HG03442 (cell line): ENCODE results near the gene HLA-A.
"Not testable (repeated sequence)": the region's sequence is repeated elsewhere in the genome, so short reads cannot be mapped to it uniquely, and the experiment has no call there.

Experiments
- ATAC-seq: cut with Tn5 transposase; IDR thresholded peaks from one replicate; pipeline ENCODE4 v1.9.1; 2021; ENCODE audit warnings: mild to moderate bottlenecking, moderate library complexity; ENCODE audit not compliant: unreplicated experiment

The HLA-A gene

GRCh38 chr6:29958921-29959320 is 16.6 kb downstream of the HLA-A start:
- no peak for ATAC-seq

- no peak for ATAC-seq
Measured at GRCh38 chr6:29959467-29959866, 17.1 kb downstream of the HLA-A start.

GRCh38 chr6:29961966-29962365 is 19.6 kb downstream of the HLA-A start:
- ATAC-seq, result no peak

DNA sequence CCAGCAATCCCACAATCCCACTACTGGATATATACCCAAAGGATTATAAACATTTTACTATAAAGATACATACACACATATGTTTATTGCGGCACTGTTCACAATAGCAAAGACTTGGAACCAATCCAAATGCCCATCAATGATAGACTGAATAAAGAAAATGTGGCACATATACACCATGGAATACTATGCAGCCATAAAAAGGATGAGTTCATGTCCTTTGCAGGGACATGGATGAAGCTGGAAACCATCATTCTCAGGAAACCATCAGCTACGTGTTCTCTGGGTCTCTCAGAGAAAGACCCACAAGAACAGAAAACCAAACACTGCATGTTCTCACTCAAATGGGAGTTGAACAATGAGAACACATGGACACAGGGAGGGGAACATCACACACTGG is 21.4 kb downstream of the HLA-A start:
- ATAC-seq, result not testable (repeated sequence)

GRCh38 chr6:29964518-29964886 is 22.2 kb downstream of the HLA-A start:
- no peak for ATAC-seq

GRCh38 chr6:29964887-29965562 is 22.7 kb downstream of the HLA-A start:
- peak; percentile 87 for ATAC-seq

GRCh38 chr6:29965563-29965872 is 23.2 kb downstream of the HLA-A start:
- no peak for ATAC-seq

DNA sequence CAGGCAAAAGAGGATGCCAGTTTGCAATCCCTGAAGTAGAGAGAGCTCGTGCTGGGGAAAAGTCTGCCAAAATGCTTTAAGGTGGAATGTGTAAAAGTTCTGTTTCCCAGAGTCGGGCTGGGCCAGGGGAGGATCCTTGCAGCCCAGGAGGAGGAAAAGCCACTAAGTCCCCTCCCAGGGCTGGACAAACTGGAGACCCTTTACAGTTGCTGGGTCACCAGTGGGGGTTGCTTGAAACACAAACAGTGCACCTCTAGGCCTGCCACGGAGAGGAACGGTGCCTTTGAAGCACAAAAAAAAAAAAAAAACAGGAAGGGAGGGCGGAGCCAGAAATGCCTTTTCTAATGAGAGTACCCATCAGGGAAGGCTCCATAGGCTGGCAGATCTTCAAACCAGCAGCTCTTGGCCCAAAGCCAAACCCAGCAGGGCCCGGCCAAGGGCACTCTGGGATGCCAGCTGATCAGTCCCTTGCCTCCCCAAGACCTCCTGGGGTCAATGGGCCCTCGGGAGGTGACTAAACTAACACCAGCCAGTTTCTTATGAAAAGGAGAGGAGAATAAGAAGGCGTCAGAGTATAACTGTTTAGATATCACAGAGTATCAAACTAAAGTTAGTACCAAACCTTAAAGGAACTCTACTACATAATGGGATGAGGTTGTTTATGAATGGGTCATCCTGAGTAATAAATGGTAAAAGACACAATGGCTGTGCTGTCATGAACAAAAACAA is 23.7 kb downstream of the HLA-A start:
- ATAC-seq, result no peak

DNA sequence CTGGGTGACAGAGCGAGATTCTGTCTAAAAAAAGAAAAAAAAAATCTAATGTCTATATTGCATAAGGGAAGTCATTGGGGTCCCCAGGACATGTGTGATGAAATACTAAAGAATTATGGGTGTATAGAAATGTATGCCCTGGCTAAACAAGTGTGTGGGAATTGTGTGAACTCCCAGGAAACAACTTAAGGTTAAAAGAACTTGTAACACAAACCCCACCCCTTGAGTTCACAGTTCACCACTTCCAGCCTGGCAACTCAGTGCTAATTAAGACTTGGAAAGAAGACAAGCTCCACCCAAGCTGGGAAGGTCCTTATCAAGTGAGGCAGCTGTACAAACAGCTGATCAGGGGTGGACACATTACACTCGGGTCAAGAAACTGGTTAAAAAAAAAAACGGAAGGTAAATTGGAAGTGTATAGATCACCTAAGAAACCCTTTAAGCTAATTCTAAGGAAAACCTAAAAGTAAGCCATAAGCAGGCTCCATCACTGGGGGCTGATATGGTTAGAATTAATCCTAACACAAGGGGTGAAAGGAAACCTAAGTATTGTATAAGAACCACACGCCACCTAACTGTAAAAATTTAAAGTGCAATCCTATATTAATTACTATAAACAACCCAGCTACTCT is 25.2 kb downstream of the HLA-A start:
- ATAC-seq, result no peak

DNA sequence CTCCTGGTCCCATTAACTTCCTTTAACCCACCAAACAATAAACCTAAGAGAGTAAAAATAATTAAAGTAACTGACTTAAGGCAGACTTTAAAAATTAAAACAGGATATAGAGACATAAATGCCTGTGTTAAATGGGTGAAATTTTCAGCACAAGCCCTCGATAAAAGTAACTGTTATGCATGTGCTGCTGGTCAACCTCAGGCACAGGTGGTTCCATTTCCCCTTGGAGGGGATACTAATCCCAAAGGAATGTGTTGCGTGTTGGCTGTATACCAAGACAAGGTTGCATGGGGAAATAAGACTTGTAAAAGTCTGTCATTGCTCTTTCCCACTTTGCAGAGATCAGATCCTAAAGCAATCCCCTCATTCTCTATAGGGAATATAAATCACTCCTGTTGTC is 25.8 kb downstream of the HLA-A start:
- no peak for ATAC-seq

DNA sequence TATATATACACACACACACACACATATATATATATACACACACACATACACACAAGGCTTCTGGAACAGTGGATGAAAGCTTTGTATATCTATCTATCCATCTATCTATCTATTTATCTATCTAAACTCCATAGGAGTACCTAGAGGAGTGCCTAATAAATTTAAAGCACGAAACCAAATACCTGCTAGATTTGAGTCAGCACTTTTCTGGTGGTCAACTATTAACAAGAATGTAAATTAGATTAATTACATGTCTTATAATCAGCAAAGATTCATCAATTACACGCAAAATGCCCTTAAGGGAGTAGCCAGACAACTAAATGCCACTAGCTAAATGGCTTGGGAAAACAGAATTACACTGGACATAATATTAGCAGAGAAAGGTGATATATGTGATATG is 26.6 kb downstream of the HLA-A start:
- no peak for ATAC-seq

DNA sequence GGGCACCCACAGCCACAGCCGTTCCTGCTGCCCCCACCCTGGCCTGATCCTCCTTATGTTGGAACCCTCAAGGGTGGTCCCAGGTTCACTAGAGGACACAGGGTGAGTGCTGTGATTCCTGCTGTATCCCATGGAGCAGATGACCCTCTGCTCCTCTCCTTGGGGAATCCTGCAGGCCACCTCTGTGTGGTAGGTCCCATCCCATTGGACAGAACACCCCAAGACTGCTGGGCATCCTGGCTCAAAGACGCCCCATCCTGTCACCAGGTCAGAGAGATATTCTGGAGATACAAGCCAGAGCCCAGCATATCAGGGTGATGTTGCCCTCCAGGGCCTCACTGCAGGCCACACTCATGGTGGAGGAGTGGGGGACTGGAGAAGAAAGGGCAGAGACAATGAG is 28.4 kb downstream of the HLA-A start:
- no peak for ATAC-seq

DNA sequence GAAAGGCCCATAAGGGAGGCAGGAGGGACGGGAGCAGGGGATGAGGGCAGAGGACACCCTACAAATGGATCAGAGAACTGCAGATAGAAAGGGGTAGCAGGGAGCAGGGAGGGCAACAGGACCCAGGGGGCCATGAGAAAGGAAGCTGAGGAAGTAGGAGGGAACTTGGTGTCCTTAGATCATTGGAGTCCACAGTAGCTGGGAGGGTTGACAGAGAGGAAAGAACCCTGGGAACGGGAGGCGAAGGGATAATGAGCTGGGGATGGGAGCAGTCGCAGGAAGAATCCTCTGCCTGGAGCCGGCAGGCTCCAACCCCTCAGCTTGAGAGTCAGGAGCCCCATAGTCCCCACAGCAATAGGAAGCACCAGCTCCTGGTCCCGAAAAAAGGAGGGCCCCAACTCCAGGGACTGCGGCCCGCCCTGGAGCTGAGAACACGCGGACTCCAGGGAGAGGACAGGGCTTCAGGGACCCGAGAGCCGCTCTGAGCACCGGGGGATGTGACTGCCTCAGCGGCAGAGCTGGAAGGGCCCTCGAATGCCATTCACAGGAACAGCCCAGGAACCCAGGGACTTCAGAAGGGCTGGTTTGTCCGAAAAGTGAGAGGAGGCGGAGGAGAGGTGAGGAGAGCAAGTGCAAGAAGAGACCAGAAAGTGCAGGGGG is 32.7 kb downstream of the HLA-A start:
- no peak for ATAC-seq

- ATAC-seq, result no peak
Measured at GRCh38 chr6:29975561-29975907, 33.2 kb downstream of the HLA-A start.

GRCh38 chr6:29976253-29976587 is 33.9 kb downstream of the HLA-A start:
- ATAC-seq, result no peak

GRCh38 chr6:29976588-29977424 is 34.5 kb downstream of the HLA-A start:
- ATAC-seq, result peak; percentile 59

DNA sequence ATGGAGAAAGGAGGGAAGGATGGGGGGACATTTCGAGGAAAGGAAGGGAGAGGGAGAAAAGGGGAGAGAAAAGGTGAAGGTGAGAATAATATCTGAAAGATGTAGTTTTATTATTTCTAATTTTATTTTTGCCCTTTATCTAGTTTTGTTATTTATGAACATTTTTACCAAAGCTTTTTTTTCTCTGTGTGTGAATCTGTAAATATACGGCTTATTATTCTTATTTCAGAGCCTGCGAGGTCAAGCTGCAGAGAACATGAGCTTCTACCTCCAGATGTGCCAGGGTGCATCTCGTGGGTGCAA is 35.0 kb downstream of the HLA-A start:
- no peak for ATAC-seq

DNA sequence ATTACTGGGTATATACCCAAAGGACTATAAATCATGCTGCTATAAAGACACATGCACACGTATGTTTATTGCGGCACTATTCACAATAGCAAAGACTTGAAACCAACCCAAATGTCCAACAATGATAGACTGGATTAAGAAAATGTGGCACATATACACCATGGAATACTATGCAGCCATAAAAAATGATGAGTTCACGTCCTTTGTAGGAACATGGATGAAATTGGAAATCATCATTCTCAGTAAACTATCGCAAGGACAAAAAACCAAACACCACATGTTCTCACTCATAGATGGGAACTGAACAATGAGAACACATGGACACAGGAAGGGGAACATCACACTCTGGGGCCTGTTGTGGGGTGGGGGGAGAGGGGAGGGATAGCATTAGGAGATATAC is 37.7 kb downstream of the HLA-A start:
- ATAC-seq, result not testable (repeated sequence)

GRCh38 chr6:29980511-29980910 is 38.2 kb downstream of the HLA-A start:
- no peak for ATAC-seq

GRCh38 chr6:29981211-29981812 is 39.0 kb downstream of the HLA-A start:
- no peak for ATAC-seq

- ATAC-seq, result no peak
Measured at GRCh38 chr6:29982097-29982496, 39.8 kb downstream of the HLA-A start.
